GM21576 (cell line): ENCODE data around the gene SLC6A19.

ENCODE experiments used
- ATAC-seq: cut with Tn5 transposase; IDR thresholded peaks from one replicate; pipeline ENCODE4 v1.9.1; 2021; ENCODE audit warnings: mild to moderate bottlenecking, moderate library complexity; ENCODE audit not compliant: unreplicated experiment

SLC6A19 gene

DNA sequence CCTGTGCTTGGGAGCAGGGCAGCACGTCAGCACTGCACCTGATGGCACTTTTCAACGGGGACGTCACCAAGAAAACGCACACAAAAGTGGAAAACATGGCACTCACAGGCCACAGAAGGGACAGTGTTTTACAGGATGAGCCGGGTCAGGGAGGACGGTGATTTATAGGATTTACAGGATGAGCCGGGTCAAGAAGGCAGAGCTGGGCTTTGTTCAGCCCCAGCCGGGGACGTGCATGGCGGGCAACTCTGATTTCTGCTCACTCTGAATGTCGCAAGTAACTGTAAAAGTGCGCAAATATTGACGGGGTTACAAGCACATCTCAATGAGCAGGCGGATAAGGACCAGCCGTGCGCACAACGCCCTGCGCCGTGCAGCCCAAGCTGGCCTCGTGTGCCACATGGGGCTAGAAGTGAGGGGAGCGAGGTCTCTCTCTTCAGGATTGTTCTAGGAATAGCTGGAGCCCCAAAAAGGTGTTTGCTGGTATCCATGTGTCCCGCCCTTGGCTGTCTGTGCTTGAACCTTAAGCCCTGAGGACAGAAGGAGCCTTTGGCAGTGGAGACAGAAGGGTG lies 40.2 kb downstream of the SLC6A19 start:
- no peak for ATAC-seq

DNA sequence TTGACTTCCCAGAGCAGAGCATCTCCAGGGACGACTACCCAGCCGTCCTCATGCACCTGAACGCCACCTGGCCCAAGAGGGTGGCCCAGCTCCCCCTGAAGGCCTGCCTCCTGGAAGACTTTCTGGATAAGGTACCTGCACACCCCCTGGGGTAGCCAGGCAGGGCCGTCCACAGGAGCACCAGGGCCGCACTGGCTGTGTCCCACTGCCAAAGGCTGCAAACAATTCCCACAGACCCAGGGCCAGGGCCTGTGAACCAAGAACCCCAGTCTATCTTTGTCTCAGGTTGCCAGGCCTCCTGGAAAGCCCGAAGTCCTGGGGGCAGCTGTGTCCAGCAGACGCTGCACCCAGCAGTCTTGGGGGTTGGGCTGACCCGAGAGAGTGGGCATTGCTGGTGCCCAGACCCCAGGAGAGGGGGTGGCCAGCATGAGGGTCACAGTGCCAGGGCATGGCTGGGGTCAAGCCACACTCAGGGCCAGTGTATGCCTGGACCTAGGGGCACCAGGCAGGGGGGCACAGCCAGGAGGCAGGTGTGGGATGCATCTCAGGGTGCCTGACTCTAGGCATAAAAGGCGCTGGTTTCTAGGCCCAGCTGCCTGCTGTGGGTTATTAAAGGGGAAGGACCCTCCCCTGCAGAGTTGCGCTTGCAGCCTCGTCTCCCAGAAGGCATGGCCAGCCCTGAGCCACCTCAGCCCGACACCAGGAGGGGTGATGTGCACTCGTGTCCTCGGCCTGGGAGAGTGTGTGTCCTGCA lies 41.5 kb downstream of the SLC6A19 start:
- ATAC-seq, result no peak

DNA sequence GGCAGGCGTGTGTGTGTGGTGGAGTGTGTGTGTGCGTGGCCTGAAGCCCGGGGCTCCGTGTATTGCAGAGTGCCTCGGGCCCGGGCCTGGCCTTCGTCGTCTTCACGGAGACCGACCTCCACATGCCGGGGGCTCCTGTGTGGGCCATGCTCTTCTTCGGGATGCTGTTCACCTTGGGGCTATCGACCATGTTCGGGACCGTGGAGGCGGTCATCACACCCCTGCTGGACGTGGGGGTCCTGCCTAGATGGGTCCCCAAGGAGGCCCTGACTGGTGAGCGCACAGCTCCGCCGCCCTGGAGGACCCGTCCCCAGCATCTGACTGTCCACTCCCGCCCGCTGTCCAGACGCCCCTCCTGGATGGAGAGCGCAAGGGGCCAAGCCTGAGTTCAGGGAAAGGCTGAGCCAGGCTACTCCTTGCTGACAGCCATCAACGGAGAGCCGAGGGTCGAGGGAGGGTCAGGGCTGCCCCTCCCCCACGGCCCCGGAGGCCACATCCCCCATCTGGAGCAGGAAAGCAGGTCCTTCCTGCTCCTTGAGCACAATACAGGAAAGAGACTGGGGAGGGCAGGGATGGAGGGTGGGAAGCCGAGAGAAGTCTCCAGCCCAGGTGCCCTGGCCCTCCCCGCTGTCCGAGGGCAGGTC lies 42.2 kb downstream of the SLC6A19 start:
- ATAC-seq, result no peak

DNA sequence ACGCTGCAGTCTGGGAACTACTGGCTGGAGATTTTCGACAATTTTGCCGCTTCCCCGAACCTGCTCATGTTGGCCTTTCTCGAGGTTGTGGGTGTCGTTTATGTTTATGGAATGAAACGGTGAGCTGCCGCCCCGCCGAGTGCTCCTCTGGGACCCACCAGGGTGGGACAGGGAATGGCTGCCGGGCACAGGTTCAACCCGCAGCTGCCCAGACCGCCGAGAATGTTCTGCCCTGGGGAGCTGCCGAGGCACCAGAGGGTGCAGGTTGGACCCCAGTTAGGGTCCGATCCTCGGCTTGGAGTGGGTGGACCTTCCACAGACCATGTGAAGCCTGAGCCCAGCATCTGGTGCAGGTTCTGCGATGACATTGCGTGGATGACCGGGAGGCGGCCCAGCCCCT lies 42.9 kb downstream of the SLC6A19 start:
- ATAC-seq, result no peak

DNA sequence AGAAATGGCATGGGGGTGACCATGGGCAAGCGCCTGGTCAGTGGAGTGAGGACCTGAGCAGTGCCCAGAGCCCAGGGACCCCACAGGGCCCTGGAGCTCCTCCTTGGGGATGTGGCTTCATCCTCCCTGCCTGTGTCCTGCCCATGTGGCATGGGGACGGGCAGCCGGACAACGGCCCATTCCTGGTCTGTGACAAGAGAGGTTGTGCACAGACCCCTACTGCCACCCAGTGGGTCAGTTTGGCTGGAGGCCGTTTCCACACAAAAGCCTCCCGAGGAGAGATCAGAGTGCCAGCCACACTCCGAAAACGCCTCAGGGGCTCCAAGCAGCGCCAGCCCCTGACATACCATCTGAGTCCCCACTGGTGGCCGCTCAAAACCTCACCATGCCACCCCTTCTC lies 43.6 kb downstream of the SLC6A19 start:
- ATAC-seq, result no peak

DNA sequence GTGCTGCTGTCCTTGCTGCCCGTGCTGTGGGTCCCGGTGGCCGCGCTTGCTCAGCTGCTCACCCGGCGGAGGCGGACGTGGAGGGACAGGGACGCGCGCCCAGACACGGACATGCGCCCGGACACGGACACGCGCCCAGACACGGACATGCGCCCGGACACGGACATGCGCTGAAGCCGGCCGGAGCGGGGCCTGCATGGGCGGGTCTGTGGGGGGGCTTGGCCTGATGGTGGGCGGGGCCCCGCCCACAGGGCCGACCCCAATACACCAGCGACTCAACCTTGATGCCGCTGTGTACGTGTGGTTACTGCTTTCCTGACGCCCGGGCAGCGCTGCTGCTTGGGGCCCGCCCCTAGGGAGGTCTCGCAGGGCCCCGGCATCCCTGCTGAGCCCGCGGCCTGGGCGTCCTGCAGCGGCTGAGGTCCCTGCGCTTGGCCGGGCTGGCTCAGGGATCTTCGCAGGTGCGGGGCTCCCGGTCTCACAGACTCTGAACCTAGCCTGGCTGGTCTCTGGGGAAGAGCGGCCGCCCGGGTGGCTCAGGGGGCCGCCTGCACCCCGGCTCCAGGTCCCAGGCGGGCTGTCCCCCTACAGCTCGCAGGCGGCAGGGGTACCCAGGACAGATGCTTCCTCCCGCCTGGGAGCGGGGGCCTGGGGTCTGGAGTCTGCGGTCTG lies 44.6 kb downstream of the SLC6A19 start:
- ATAC-seq, result no peak

DNA sequence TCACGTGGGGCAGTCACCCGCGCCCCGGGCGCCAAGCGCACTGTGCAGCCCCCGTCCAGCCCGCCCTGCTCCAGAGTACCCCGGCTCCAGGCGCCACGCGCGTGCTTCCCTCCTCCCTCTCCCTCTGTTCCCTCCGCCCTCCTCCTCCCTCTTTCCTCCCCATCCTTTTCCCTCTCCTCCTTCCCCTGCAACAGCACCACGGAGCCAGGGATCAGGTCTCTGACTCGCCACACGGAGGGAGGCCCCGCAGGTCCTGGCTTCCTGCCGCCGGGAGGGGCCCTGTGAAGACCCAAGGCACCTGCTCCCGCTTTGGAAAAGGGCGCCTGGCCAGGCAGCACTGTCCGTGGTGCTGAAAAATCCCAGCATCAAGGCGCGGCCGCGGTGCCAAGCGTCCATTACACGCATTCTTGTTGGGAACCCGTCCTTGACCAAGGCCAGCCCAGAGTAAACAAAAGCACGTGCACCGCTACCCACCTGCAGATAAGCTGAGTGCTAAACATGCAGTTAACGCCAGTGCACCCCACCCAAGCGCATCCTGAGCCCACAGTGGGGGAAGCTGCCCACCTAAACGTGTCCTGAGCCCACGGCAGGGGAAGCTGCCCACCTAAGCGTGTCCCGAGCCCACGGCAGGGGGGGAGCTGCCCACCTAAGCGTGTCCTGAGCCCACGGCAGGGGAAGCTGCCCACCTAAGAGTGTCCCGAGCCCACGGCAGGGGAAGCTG lies 45.5 kb downstream of the SLC6A19 start:
- ATAC-seq, result no peak

DNA sequence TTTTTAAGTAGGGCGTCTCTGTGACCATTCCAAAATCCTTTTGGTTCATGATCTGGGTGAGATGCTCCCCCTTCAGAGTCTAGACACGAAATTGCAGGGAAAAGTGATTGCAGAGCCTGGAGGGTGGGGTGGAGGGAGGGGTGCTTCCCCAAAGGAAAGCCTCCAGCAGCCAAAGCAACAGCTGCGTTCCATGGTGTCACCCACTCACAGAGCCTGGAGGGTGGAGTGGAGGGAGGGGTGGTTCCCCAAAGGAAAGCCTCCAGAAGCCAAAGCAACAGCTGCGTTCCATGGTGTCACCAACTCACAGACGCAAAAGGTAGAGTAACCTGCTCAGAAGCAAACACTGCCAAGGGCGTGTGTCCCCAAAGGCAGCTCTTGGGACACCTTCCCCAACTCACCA lies 46.4 kb downstream of the SLC6A19 start:
- no peak for ATAC-seq

DNA sequence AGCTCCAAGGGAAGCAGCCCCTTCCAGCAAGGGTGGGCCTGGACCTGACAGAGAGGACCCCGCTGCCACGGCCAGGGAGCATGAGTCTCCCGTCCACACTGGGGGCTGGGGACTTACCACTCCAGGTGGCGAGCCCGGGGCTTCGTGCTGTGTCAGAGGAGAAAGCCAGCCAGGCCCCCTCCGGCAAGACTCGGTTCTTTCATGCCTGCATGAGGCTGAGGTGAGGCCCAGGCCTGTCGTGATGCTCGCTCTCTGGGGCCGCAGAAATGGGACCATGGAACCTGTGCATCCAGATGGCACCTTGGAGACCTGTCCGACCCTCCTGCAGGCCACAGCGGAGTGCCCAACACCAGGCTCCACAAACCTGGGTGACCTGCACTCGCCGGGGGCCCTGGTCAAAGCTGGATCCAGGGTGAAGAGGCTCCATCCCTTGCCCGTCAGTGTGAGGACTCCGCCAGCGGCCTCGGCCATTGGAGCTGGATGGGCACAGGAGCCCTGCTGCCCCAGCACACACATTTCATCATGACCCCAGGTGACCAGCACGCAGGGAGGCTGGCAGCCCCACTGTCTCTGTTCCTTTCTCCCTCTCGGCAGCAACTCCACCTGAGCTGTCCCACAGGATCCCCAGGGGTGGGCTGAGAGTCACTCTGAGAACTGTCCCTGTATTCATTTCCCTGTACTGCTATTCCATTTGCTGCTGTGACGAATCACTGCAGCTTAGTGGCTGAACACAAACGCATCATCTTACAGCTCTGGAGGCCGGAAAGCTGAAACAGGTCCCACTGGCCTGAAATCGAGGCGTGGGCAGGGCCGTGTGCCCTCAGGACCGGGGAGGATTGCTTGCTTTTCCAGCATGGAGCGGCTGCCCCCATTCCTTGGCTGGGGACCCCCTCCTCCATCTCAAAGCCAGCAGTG lies 48.2 kb downstream of the SLC6A19 start:
- ATAC-seq, result no peak

DNA sequence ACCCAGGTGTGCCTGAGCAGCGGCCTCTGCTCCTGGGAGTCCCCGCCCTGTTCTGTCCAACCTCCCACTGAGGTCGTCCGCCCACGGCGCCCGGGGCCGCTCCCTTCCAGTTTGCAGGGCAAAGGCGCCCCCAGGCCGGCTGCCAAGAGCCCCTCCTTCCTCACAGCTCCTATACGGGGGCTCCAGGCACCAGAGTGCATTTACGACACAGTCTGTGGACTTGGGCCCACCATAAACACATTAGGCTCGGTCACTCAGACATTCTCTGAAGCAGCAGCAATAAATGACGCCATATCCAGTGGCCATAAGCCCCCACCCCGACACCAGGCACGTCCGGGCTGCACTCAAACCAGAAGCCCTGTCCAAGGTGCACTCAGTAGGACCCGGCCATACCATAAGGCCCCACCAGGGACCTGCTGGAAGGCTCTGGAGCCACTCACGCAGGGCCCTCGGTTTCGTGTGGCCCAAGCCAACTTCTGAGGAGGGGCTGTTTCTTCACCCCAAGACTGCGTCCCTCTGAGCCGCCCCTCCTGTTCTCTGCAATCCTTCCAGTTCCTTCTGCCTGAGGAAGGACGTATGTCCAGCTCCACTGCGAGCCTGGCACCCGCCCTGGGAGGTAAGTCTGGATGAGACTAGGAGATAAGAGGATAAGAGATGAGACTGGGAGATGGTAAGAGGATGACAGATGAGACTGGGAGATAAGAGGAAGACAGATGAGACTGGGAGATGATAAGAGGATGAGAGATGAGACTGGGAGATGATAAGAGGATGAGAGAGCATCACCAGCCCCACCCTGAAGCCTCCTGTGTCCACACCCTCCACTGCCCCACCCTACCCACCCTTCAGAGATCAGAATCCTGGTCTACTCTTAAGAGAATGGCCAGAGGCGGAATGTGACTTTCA lies 50.5 kb downstream of the SLC6A19 start:
- no peak for ATAC-seq

DNA sequence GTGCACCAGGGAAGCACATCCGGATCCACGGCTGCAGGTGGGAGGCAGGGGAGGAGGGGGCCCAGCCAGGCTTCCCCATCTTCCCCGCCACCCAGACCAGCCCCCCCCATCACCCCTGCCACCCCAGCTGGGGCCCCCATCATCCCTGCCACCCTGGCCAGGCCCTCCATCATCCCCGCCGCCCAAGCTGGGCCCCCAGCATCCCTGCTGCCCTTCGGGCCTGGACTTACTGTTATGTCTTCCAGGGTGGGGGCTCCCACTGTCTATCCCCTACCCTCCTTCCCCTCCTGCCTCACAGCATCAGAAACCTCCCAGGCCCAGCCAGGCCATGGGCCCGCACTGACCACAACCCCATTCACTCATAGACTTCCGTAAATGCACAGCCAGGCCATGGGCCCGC lies 51.3 kb downstream of the SLC6A19 start:
- no peak for ATAC-seq

DNA sequence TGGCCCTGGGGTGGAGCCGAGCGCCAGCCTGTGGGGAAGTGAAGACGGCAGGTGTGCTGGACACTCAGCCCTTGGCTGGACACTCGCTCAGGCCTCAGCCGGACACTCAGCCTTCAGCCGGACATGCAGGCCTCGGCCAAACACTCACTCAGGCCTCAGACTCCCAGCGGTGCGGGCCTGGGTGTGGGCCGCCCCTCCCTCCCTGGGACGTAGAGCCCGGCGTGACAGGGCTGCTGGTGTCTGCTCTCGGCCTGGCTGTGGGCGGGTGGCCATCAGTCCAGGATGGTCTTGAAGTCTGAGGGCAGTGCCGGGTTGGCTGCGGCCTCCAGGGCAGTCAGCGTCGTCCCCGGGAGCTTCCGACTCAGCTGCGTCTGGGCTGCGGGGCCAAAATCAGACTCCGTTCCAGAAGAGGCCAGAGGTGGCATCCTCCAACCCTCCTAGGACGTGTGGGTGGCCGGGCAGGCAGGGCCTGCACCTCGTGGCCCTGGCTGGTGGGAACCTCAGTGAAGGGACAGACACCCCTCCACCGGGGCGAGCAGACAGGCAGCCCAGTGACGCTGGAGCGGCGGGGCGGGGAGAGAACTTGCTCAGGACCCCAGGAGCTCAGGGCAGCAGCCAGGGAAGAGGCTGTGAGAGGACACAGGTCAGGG lies 52.2 kb downstream of the SLC6A19 start:
- ATAC-seq, result no peak

DNA sequence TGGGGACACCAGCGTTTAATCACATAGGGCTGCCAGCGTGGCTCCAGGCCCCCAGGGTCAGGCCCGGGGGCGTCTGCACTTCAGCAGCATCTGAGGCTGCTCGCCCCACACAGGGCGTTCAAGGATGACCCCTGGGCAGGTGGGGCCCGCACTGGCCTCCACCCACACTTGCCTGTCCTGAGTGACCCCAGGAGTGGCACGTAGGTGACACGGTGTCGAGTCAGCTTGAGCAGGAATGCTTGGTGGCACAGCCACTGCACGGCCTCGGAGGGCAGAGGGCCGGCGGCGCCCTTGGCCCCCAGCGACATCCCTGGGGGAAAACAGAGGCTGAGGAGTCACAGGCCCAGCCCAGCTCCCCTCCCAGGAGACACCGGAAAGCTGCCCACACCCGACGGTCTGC lies 52.8 kb downstream of the SLC6A19 start:
- no peak for ATAC-seq

DNA sequence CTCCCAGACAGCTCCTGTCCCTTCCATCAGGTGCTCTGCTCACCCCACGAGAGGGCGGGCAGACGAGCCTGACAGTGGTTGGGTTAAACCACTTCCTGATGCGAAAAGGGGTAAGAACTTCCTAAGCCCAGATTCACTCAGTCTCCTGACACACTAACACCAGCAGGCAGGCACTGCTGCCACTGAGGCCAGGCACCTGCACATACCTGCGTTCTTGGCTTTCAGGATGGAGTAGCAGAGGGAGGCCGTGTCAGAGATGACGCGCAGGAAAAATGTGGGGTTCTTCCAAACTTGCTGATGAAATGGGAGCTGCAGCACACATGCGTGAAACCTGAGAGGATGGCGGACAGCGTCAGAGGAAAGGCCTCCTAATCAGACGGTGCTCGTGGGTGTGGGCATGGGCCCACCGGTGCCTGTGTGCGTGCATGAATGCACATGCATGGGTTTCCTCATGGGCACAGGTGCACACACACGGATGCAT lies 53.7 kb downstream of the SLC6A19 start:
- ATAC-seq, result no peak

DNA sequence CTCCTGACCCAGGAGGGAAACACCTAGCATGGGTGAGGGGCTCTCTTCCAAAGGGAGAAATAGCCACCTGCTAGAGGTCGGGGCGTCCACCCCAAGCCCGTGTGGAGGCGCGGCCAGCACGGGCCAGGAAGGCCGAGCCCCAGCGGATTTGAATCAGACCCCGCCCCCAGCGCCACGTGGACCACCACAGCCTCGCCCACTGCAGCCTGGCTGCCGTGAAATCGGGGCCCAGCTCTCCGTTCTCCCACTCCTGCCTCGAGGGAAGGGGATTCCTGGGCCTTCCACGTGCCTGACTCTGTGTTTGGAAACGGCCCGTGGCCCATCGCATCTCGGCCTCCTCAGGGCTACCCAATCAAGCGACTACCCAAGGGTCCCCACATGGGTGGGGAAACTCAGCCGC lies 55.4 kb downstream of the SLC6A19 start:
- no peak for ATAC-seq

DNA sequence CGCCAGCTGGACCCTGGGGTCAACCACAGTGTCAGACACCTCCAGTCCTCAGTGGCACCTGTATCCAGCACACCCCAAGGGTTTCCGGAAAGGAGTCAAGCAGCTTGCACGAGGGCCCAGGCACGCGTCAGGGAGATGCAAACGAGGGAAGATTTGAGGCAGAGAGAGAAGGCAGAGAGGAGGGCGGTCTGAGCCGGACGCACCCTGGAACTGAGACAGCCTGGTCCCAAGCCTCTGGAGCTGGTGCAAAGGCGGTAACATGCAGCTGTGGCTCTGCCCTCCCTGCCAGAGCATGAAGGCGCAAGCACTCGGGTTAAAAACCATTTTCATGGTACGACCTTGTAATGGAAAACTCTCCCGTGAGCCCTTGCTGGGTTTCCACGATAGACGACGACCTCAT lies 56.0 kb downstream of the SLC6A19 start:
- ATAC-seq, result no peak

DNA sequence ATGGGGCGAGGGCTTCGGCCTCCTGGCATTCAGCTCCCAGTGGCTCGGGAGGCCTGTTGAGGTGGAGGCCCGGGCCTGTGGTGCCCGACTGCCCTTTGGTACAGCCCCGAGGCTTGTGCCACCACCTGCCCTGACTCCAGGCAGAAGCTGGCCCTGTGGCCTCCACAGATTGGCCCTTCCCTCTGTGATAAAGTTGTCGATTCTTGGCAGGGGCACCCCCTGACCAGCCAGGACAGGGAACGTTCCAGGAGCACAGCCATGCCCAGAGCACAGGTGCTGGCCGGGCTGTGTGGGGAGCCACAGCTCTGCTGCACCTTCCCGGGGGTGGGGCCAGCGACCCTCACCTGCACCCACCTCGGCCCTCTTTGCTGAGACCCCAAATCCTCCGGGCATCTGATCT lies 56.4 kb downstream of the SLC6A19 start:
- no peak for ATAC-seq

DNA sequence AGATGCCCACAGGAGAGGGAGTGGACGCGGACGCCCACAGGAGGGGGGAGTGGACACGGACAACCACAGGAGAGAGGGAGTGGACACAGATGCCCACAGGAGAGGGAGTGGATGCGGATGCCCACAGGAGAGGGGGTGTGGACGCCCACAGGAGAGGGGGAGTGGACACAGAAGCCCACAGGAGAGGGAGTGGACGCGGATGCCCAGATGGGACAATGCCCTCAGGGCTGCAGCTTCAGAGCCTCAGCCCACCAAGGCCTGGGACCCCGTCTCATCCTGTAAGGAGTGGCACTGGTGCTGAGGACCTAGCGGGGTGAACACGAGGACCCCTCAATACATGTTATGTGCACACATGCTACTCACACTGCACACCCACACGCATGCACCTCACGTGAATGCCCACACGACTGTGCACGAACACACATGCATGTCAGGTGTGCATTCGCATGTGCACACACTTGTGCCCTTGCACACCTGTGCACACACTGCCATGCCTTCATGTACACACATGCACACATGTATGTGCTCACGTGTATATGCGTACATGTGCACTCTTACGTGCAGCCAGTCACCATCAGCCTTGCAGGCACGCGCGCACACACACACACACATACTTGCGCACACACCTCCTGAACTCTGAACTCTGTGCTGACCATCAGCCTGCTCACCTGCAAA lies 58.5 kb downstream of the SLC6A19 start:
- no peak for ATAC-seq
